Trophoblast cell (in vitro differentiated cells and primary cell): ENCODE results near the gene CCDC195.
A peak's percentile ranks its signal among the peaks of the same experiment; 100 is the strongest.

ENCODE experiments used
- DNase-seq, 2 donors: peaks; one replicate each; pipeline ENCODE4 v3.0.0-alpha.2; 2016
- H2AFZ ChIP-seq: 2 replicates; pipeline ENCODE4 v1.6.1; 2013; ENCODE audit warnings: low read length, moderate library complexity, mild to moderate bottlenecking; ENCODE audit not compliant: insufficient read depth, poor library complexity
- H2AK5ac ChIP-seq: 2 replicates; pipeline ENCODE4 v1.6.1; 2013; ENCODE audit warnings: mild to moderate bottlenecking, low read length
- H2BK120ac ChIP-seq: 2 replicates; pipeline ENCODE4 v1.6.1; 2013; ENCODE audit warnings: low read length, mild to moderate bottlenecking, moderate library complexity; ENCODE audit not compliant: insufficient read depth, poor library complexity
- H2BK12ac ChIP-seq: 2 replicates; pipeline ENCODE4 v1.6.1; 2013; ENCODE audit warnings: mild to moderate bottlenecking, low read length, moderate library complexity
- H2BK5ac ChIP-seq: 2 replicates; pipeline ENCODE4 v1.6.1; 2013; ENCODE audit warnings: low read length, low read depth, moderate library complexity, mild to moderate bottlenecking; ENCODE audit not compliant: poor library complexity
- H3K14ac ChIP-seq: 2 replicates; pipeline ENCODE4 v1.6.1; 2013; ENCODE audit warnings: mild to moderate bottlenecking, low read length
- H3K18ac ChIP-seq: 2 replicates; pipeline ENCODE4 v1.6.1; 2013; ENCODE audit warnings: mild to moderate bottlenecking, low read length
- H3K23ac ChIP-seq: 2 replicates; pipeline ENCODE4 v1.6.1; 2013; ENCODE audit warnings: low read length
- H3K27ac ChIP-seq: 2 replicates; pipeline ENCODE4 v1.5.1; 2013; ENCODE audit warnings: low read depth, mild to moderate bottlenecking, inconsistent platforms, low read length, moderate library complexity
- H3K27me3 ChIP-seq: 2 replicates; pipeline ENCODE4 v1.6.1; 2013; ENCODE audit warnings: inconsistent platforms, mild to moderate bottlenecking, low read length, moderate library complexity; ENCODE audit not compliant: insufficient read depth
- H3K36me3 ChIP-seq, 2 experiments: 1 replicate in 1 of 2; 2 replicates in 1 of 2; pipeline ENCODE4 v1.6.1; 2013; ENCODE audit warnings: low read length in 2 of 2, mild to moderate bottlenecking in 2 of 2, moderate library complexity in 1 of 2; ENCODE audit not compliant: insufficient read depth in 2 of 2, control insufficient read depth in 1 of 2
- H3K4ac ChIP-seq: 2 replicates; pipeline ENCODE4 v1.6.1; 2013; ENCODE audit warnings: low read depth, mild to moderate bottlenecking, low read length, moderate library complexity
- H3K4me1 ChIP-seq, 2 experiments: 1 replicate in 1 of 2; 2 replicates in 1 of 2; pipeline ENCODE4 v1.6.1; 2013; ENCODE audit warnings: low read length in 2 of 2, mild to moderate bottlenecking in 2 of 2, moderate library complexity in 1 of 2; ENCODE audit not compliant: insufficient read depth in 2 of 2, control insufficient read depth in 1 of 2
- H3K4me2 ChIP-seq: 2 replicates; pipeline ENCODE4 v1.6.1; 2013; ENCODE audit warnings: inconsistent platforms, mild to moderate bottlenecking, low read length, moderate library complexity
- H3K4me3 ChIP-seq: 2 replicates; pipeline ENCODE4 v1.5.1; 2013; ENCODE audit warnings: mild to moderate bottlenecking, low read depth, low read length, inconsistent platforms
- H3K79me1 ChIP-seq: one replicate; pipeline ENCODE4 v1.6.1; 2013; ENCODE audit warnings: low read length
- H3K79me2 ChIP-seq: 2 replicates; pipeline ENCODE4 v1.6.1; 2013; ENCODE audit warnings: low read length, mild to moderate bottlenecking; ENCODE audit not compliant: control insufficient read depth, insufficient read depth, poor library complexity
- H3K9ac ChIP-seq: 2 replicates; pipeline ENCODE4 v1.6.1; 2013; ENCODE audit warnings: mild to moderate bottlenecking, low read length
- H3K9me3 ChIP-seq: 2 replicates; pipeline ENCODE4 v1.6.1; 2013; ENCODE audit warnings: low read depth, mild to moderate bottlenecking, control low read depth, inconsistent platforms, low read length; ENCODE audit not compliant: insufficient read depth
- H4K12ac ChIP-seq: 2 replicates; pipeline ENCODE4 v1.6.1; 2013; ENCODE audit warnings: low read depth, mild to moderate bottlenecking, low read length, moderate library complexity
- H4K8ac ChIP-seq: 2 replicates; pipeline ENCODE4 v1.6.1; 2013; ENCODE audit warnings: low read depth, mild to moderate bottlenecking, low read length, moderate library complexity
- H4K91ac ChIP-seq: one replicate; pipeline ENCODE4 v1.6.1; 2013; ENCODE audit warnings: low read depth, mild to moderate bottlenecking, low read length, moderate library complexity
- WGBS: extraction: QIAGEN DNeasy Blood & Tissue Kit; methylation state at CpG from one replicate; pipeline ENCODE4 v1.1.7; 2013; ENCODE audit warnings: missing lambda C conversion rate; ENCODE audit not compliant: insufficient read length, insufficient coverage; ENCODE audit errors: extremely low coverage; 5-methylcytosine and 5-hydroxymethylcytosine counted together

CCDC195 gene

GRCh38 chr2:224691563-224691962 is 24.6 kb downstream of the CCDC195 start:
- no peak overlapping the region for H3K4me3 ChIP-seq
- H2BK5ac ChIP-seq = no peak overlapping the region
- no peak overlapping the region for H4K91ac ChIP-seq
- no peak overlapping the region for H3K4ac ChIP-seq
- no peak for DNase-seq
- no peak overlapping the region for H4K8ac ChIP-seq
- no peaks in the 10 kb centered on the region for H3K4me1 ChIP-seq
- H3K36me3 ChIP-seq = no peaks in the 10 kb centered on the region
- H2AK5ac ChIP-seq = no peak overlapping the region
- H3K79me2 ChIP-seq = no peaks in the 10 kb centered on the region
- no peak overlapping the region for H3K4me2 ChIP-seq
- no peak overlapping the region for H3K27ac ChIP-seq
- no peak overlapping the region for H3K18ac ChIP-seq
- no peak overlapping the region for H3K23ac ChIP-seq
- no peak overlapping the region for H2BK12ac ChIP-seq
- no peak overlapping the region for H4K12ac ChIP-seq
- H3K14ac ChIP-seq = no peak overlapping the region
- no peaks in the 10 kb centered on the region for H3K79me1 ChIP-seq
- H2AFZ ChIP-seq = no peak overlapping the region
- no peaks in the 10 kb centered on the region for H3K9me3 ChIP-seq
- WGBS = no CpG with 5 or more reads among the region's 2 CpGs
- H3K27me3 ChIP-seq = no peaks in the 10 kb centered on the region
- H2BK120ac ChIP-seq = no peak overlapping the region
- no peak overlapping the region for H3K9ac ChIP-seq

- no peak overlapping the region for H2AFZ ChIP-seq
- DNase-seq = no peak
- no peak overlapping the region for H4K12ac ChIP-seq
- no peak overlapping the region for H3K27ac ChIP-seq
- no peaks in the 10 kb centered on the region for H3K9me3 ChIP-seq
- no CpG with 5 or more reads among the region's 2 CpGs for WGBS
- H4K8ac ChIP-seq = no peak overlapping the region
- no peak overlapping the region for H2BK120ac ChIP-seq
- H3K18ac ChIP-seq = no peak overlapping the region
- H2AK5ac ChIP-seq = no peak overlapping the region
- H3K9ac ChIP-seq = no peak overlapping the region
- no peak overlapping the region for H3K23ac ChIP-seq
- no peaks in the 10 kb centered on the region for H3K79me1 ChIP-seq
- no peaks in the 10 kb centered on the region for H3K79me2 ChIP-seq
- no peak overlapping the region for H2BK12ac ChIP-seq
- H3K27me3 ChIP-seq = no peaks in the 10 kb centered on the region
- H3K36me3 ChIP-seq = no peaks in the 10 kb centered on the region
- H2BK5ac ChIP-seq = no peak overlapping the region
- H3K4me3 ChIP-seq = no peak overlapping the region
- no peak overlapping the region for H4K91ac ChIP-seq
- no peak overlapping the region for H3K14ac ChIP-seq
- H3K4me1 ChIP-seq = no peaks in the 10 kb centered on the region
- H3K4me2 ChIP-seq = no peak overlapping the region
- H3K4ac ChIP-seq = no peak overlapping the region
These were observed 25.3 kb downstream of the CCDC195 start for GRCh38 chr2:224690868-224691267.

GRCh38 chr2:224689539-224689938 is 26.6 kb downstream of the CCDC195 start:
- H2AK5ac ChIP-seq = no peak overlapping the region
- no peak overlapping the region for H4K91ac ChIP-seq
- no peaks in the 10 kb centered on the region for H3K79me1 ChIP-seq
- H2BK5ac ChIP-seq = no peak overlapping the region
- H3K4me3 ChIP-seq = no peak overlapping the region
- no peak overlapping the region for H2AFZ ChIP-seq
- DNase-seq = peak in 1 of 2 donors; percentile 13
- H3K4me2 ChIP-seq = no peak overlapping the region
- no peaks in the 10 kb centered on the region for H3K36me3 ChIP-seq
- no peak overlapping the region for H3K23ac ChIP-seq
- H3K79me2 ChIP-seq = no peaks in the 10 kb centered on the region
- H3K9ac ChIP-seq = no peak overlapping the region
- H3K4ac ChIP-seq = no peak overlapping the region
- H3K27me3 ChIP-seq = no peaks in the 10 kb centered on the region
- H3K14ac ChIP-seq = no peak overlapping the region
- H4K12ac ChIP-seq = no peak overlapping the region
- WGBS = no CpG with 5 or more reads among the region's 2 CpGs
- no peak overlapping the region for H4K8ac ChIP-seq
- no peak overlapping the region for H3K18ac ChIP-seq
- no peaks in the 10 kb centered on the region for H3K9me3 ChIP-seq
- no peak overlapping the region for H2BK120ac ChIP-seq
- H2BK12ac ChIP-seq = no peak overlapping the region
- no peak overlapping the region for H3K27ac ChIP-seq
- H3K4me1 ChIP-seq = no peaks in the 10 kb centered on the region

- Histone ChIP-seq H3K9ac (no peak overlapping the region), H3K4me1 (no peaks in the 10 kb centered on the region), H3K27me3 (no peaks in the 10 kb centered on the region), H3K14ac (no peak overlapping the region), H2AK5ac (no peak overlapping the region), H3K4ac (no peak overlapping the region), H3K4me3 (no peak overlapping the region), H2BK5ac (no peak overlapping the region), H3K27ac (no peak overlapping the region), H3K79me1 (no peaks in the 10 kb centered on the region), H3K9me3 (no peaks in the 10 kb centered on the region), H4K12ac (no peak overlapping the region), H2BK120ac (no peak overlapping the region), H2BK12ac (no peak overlapping the region), H4K91ac (peak overlapping the region; percentile 6), H3K79me2 (no peaks in the 10 kb centered on the region), H3K36me3 (no peaks in the 10 kb centered on the region), H4K8ac (no peak overlapping the region), H3K18ac (no peak overlapping the region), H2AFZ (no peak overlapping the region), H3K4me2 (no peak overlapping the region), H3K23ac (no peak overlapping the region)
- no peak for DNase-seq
- WGBS = no CpG with 5 or more reads among the region's 2 CpGs
These were observed 27.2 kb downstream of the CCDC195 start for GRCh38 chr2:224688997-224689396.
